Measurements from ENCODE around the gene AMIGO1.

Gene AMIGO1

DNA sequence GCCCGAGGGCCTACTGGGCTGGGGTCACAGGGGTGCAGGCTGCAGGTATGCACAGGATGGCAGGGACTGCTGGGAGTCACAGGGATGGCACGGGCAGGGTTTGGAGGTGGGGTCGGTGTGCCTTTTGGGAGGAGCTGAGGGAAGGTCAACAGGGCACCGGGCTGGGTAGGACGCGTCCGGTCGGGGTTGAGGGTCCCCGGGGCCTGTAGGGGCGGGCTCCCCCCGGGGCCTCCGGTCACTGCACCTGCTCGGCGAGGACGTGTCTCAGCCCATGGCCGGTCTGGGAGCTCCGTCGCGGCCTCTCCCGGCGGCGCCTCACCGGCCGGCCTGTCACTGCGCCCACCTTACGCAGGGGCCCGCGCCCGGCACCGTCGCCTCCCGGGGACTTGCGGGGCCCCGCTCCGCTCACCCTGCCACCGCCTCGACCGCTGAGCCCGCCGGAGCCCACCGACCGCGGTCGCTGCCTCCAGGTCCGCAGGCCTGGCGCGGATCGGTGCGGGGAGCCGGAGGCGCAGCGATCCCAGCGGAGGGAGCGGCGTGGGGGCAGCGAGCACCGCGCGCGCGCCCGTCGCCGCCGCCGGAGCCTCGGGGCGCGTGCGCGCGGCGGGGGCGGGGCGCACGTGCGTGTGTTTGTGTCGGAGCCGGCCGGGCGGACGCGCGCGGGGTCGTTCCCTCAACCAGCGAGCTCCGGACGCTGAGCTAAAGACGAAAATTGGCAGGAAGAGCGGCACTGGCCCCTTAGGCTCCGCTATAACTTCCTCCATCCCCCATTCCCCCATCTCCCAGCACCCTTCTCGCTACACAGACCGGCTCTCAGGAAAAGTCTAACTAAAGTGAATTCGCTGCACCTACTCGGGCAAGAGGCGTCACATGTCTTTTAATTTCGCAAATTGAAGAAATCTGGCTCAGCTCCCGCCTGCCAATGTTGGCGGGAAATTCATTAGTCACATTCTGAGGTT lies at the start of gene AMIGO1:
AMIGO1 (minus strand) TSS at position 552 of the 959 bp plus-strand sequence. CDS start 815 bp downstream, outside the sequence.
- peak; percentile 28 for DNase-seq

- DNase-seq: no peak
Observed at GRCh38 chr1:109557520-109557919, 48.0 kb upstream of the AMIGO1 start.

DNA sequence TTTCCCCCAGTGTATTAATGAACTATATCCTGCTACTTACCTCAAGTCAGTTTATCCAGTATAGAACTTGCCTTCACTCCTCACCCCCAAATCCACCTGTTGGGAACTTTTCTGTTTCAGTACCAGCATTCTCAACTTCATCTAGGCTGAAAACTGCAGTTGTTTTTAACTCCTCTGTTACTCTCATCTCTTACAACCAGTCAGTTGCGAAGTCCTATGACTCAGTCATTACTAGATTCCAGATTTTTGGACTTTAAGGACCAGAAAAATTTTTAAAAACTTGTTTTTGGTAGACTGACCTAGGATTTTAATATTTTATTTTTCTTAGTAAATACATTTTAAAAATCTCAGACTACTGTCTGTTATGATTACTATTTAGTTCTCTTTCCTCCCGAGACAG lies 47.0 kb upstream of the AMIGO1 start:
- no peak for DNase-seq

GRCh38 chr1:109548321-109549267 lies 39.1 kb upstream of the AMIGO1 start, which contains the start of gene GNAI3:
TSS of gene GNAI3 (plus strand) at chr1:109548615. CDS start at chr1:109548721, 106 bp downstream.
- DNase-seq: peak; percentile 95

GRCh38 chr1:109547463-109548320 lies 38.2 kb upstream of the AMIGO1 start:
- no peak for DNase-seq

- peak; percentile 75 for DNase-seq
Observed at GRCh38 chr1:109546311-109547109, 37.0 kb upstream of the AMIGO1 start.

- no peak for DNase-seq
Observed at GRCh38 chr1:109543988-109544735, 34.6 kb upstream of the AMIGO1 start.

DNA sequence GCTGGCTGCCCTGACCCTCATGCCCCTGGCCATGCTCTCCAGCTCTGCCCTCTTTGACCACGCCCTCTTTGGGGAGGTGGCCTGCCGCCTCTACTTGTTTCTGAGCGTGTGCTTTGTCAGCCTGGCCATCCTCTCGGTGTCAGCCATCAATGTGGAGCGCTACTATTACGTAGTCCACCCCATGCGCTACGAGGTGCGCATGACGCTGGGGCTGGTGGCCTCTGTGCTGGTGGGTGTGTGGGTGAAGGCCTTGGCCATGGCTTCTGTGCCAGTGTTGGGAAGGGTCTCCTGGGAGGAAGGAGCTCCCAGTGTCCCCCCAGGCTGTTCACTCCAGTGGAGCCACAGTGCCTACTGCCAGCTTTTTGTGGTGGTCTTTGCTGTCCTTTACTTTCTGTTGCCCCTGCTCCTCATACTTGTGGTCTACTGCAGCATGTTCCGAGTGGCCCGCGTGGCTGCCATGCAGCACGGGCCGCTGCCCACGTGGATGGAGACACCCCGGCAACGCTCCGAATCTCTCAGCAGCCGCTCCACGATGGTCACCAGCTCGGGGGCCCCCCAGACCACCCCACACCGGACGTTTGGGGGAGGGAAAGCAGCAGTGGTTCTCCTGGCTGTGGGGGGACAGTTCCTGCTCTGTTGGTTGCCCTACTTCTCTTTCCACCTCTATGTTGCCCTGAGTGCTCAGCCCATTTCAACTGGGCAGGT lies 33.9 kb upstream of the AMIGO1 start:
- DNase-seq: no peak

- DNase-seq: no peak
Observed at GRCh38 chr1:109542657-109543056, 33.1 kb upstream of the AMIGO1 start.

DNA sequence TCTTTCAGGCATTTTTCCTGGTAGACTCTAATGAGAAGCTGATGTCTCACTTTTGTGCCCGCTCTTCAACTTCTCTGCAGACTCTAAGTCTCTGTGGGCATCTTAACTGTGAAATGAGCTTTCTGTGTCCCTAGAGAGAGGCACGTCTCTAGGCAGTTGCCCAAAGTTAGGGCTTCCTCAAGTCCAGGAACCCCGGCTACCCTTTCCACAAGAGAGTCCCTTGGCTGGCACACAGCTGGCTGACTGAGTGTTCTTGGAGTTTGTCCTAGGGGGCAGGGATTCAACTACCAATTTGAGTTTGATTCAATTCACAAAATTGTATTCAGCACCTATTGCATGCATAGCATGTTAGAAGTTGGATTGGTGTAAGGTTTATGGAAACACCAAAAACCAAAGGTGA lies 31.6 kb upstream of the AMIGO1 start:
- no peak for DNase-seq

DNA sequence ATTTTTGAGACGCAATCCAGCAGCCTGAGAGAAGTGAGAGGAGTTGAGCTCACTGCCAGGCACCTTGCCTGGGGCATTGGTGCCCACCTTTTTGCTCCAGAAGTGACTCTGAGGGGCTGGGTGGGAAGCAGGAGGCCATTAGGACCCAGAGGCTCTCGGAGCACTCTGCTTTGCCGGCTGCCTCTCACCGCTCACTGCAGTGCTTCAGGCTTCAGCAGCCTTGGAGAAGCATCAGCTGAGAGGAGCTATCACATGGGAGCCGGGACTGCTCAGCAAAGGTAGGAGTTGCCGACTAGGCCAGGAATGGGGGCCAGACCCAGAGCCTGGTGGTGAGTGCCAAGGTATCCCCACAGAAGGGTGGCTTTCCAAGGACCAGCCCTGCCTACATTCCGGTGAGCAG lies 30.1 kb upstream of the AMIGO1 start, which contains the start of gene GPR61:
GPR61 (plus strand) TSS at position 197 of the 400 bp plus-strand sequence. CDS start 3,151 bp downstream, outside the sequence.
- no peak for DNase-seq

- no peak for DNase-seq
Observed at GRCh38 chr1:109538827-109539555, 29.5 kb upstream of the AMIGO1 start.

GRCh38 chr1:109537450-109538178 lies 28.1 kb upstream of the AMIGO1 start:
- DNase-seq: no peak

GRCh38 chr1:109535971-109536491 lies 26.5 kb upstream of the AMIGO1 start:
- no peak for DNase-seq

DNA sequence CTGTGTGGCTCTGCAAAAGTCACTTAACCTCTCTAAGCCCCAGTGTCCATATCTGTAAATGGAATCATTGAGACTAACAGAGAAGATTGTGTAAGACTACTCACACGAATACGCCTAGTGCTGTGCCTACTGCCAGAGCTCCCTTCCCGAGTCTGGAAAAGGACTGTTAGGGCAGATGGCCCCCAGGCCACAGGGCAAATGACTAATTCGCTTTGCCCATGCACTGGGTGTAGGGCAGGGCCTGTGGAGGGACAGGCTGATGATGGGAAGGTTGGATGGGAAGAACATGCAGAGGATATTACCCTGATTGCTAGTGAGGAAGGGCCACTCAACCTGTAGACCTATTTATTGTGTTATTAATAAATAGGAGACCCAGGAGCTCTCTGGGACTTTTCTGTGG lies 26.0 kb upstream of the AMIGO1 start:
- DNase-seq: no peak

GRCh38 chr1:109534307-109534858 lies 24.9 kb upstream of the AMIGO1 start:
- no peak for DNase-seq

DNA sequence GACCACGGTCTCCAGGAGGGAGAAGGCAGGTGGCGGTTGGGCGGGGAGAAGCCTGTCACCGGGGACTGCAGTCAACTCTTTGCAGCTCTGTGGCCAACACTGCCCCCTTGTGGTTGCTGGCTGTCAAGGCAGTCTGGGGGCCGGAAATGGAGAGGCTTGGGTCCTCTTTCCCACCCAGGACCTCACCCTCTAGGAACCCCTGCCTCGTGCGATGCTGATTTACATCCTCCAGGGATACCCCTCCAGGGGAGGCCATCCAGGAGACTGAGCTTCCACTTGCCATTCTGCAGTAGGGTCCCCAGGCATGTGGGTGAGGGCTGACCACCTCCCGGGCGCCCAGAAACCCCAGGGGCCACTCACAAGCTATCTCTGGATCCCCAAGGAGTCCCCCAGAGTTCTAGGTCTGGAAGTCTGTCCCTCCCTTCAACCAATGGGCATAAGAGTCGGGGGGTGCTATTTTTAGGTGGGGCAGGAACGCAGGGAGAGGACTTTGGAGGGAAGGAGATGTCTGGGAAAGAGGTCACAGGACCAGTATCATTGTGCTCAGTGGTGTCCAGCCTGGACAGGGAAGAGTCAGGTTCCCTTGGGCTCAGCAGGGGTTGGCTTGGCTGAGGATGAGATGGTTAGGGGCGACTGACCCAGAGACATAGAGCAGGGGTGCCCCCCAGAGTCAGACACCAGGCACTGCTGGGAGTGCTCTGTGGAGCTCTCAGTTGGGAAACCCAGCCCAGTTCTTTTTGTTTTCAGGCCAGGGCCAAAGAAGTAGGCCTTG lies 23.0 kb upstream of the AMIGO1 start:
- peak; percentile 33 for DNase-seq
